Activated CD4-positive, alpha-beta T cell treated with anti-CD3 and anti-CD28 coated beads, Interleukin-2, amount 10 ng/mL, durations not matched to agents 7 days and 5 days (primary cell): Measurements from ENCODE around the gene RDH14. TPM values are rescaled to one million over a fixed set of nuclear protein-coding genes. Genes with fewer than 3 reads are reported as not detected.
A peak's percentile ranks its signal among the peaks of the same experiment; 100 is the strongest.

Source experiments
- CTCF ChIA-PET: fragments of 350-600 bp; sonication (Branson Sonifier 250); formaldehyde crosslinking; loops from one replicate; lab custom pipeline; 2021; ENCODE audit warnings: antibody characterized with exemption; lab: Charles Lee
- POLR2A ChIA-PET: fragments of 350-600 bp; sonication (Branson Sonifier 250); formaldehyde crosslinking; loops from one replicate; lab custom pipeline; 2021; ENCODE audit warnings: antibody characterized with exemption; lab: Charles Lee
- DNase-seq: peaks from one replicate; pipeline ENCODE4 v3.0.0-alpha.2; 2020
- H3K27ac Mint-ChIP-seq: one replicate; pipeline ENCODE4 v1.8.0; 2021; ENCODE audit warnings: mild to moderate bottlenecking, moderate library complexity, mixed read lengths
- H3K27me3 Mint-ChIP-seq: one replicate; pipeline ENCODE4 v1.8.0; 2021; ENCODE audit warnings: mixed read lengths
- H3K36me3 Mint-ChIP-seq: one replicate; pipeline ENCODE4 v1.8.0; 2021; ENCODE audit warnings: low read depth, mixed read lengths
- H3K4me1 Mint-ChIP-seq: one replicate; pipeline ENCODE4 v1.8.0; 2021; ENCODE audit warnings: mixed read lengths
- H3K4me3 Mint-ChIP-seq: one replicate; pipeline ENCODE4 v1.8.0; 2021; ENCODE audit warnings: mild to moderate bottlenecking, moderate library complexity, mixed read lengths
- H3K9me3 Mint-ChIP-seq: one replicate; pipeline ENCODE4 v1.8.0; 2021; ENCODE audit warnings: mixed read lengths
- total RNA-seq, 2 experiments: library from RNA; stranded (reverse); gene quantifications; one replicate each; pipeline ENCODE4 v1.2.3, GENCODE V29; 2021

Gene RDH14
- total RNA-seq, 2 experiments from 2014 or later: 13.3 to 15.2 TPM

- H3K9me3 Mint-ChIP-seq: no peaks in the 10 kb centered on the region
- H3K36me3 Mint-ChIP-seq: no peaks in the 10 kb centered on the region
- no peak overlapping the region for H3K4me3 Mint-ChIP-seq
- no peak for DNase-seq
- H3K4me1 Mint-ChIP-seq: no peaks in the 10 kb centered on the region
- H3K27me3 Mint-ChIP-seq: no peaks in the 10 kb centered on the region
- POLR2A ChIA-PET: no interaction called here
- H3K27ac Mint-ChIP-seq: no peak overlapping the region
- CTCF ChIA-PET: no interaction called here
Measured at GRCh38 chr2:18531194-18531593, 29.3 kb downstream of the RDH14 start.

- H3K4me3 Mint-ChIP-seq: no peak overlapping the region
- H3K36me3 Mint-ChIP-seq: no peaks in the 10 kb centered on the region
- no peaks in the 10 kb centered on the region for H3K4me1 Mint-ChIP-seq
- POLR2A ChIA-PET: no interaction called here
- no peaks in the 10 kb centered on the region for H3K27me3 Mint-ChIP-seq
- no peak for DNase-seq
- CTCF ChIA-PET: no interaction called here
- no peaks in the 10 kb centered on the region for H3K9me3 Mint-ChIP-seq
- H3K27ac Mint-ChIP-seq: no peak overlapping the region
Measured at GRCh38 chr2:18527822-18528221, 32.6 kb downstream of the RDH14 start.

GRCh38 chr2:18527326-18527725 lies 33.1 kb downstream of the RDH14 start:
- ChIA-PET POLR2A (no interaction called here), CTCF (no interaction called here)
- H3K27me3 Mint-ChIP-seq: no peaks in the 10 kb centered on the region
- no peaks in the 10 kb centered on the region for H3K36me3 Mint-ChIP-seq
- H3K9me3 Mint-ChIP-seq: no peaks in the 10 kb centered on the region
- no peak overlapping the region for H3K4me3 Mint-ChIP-seq
- H3K27ac Mint-ChIP-seq: no peak overlapping the region
- DNase-seq: no peak
- no peaks in the 10 kb centered on the region for H3K4me1 Mint-ChIP-seq

- Mint-ChIP-seq H3K36me3 (no peaks in the 10 kb centered on the region), H3K27ac (no peak overlapping the region), H3K9me3 (no peaks in the 10 kb centered on the region), H3K27me3 (no peaks in the 10 kb centered on the region), H3K4me3 (no peak overlapping the region), H3K4me1 (no peaks in the 10 kb centered on the region)
- DNase-seq: no peak
- CTCF ChIA-PET: no interaction called here
- POLR2A ChIA-PET: no interaction called here
Measured at GRCh38 chr2:18526429-18526828, 34.0 kb downstream of the RDH14 start.

GRCh38 chr2:18525852-18526251 lies 34.6 kb downstream of the RDH14 start:
- ChIA-PET CTCF (no interaction called here), POLR2A (no interaction called here)
- H3K36me3 Mint-ChIP-seq: no peaks in the 10 kb centered on the region
- H3K4me1 Mint-ChIP-seq: no peaks in the 10 kb centered on the region
- no peaks in the 10 kb centered on the region for H3K27me3 Mint-ChIP-seq
- no peak overlapping the region for H3K27ac Mint-ChIP-seq
- H3K4me3 Mint-ChIP-seq: no peak overlapping the region
- no peaks in the 10 kb centered on the region for H3K9me3 Mint-ChIP-seq
- no peak for DNase-seq

GRCh38 chr2:18525236-18525635 lies 35.2 kb downstream of the RDH14 start:
- no peaks in the 10 kb centered on the region for H3K27me3 Mint-ChIP-seq
- no peak for DNase-seq
- no peak overlapping the region for H3K4me3 Mint-ChIP-seq
- no peaks in the 10 kb centered on the region for H3K4me1 Mint-ChIP-seq
- CTCF ChIA-PET: no interaction called here
- no peaks in the 10 kb centered on the region for H3K9me3 Mint-ChIP-seq
- POLR2A ChIA-PET: no interaction called here
- H3K36me3 Mint-ChIP-seq: no peaks in the 10 kb centered on the region
- no peak overlapping the region for H3K27ac Mint-ChIP-seq

- POLR2A ChIA-PET: no interaction called here
- no peaks in the 10 kb centered on the region for H3K9me3 Mint-ChIP-seq
- H3K36me3 Mint-ChIP-seq: no peaks in the 10 kb centered on the region
- DNase-seq: no peak
- CTCF ChIA-PET: interaction anchor here (0.7 to 1.2 kb wide), 2 partner anchors 37 to 1208 kb away, joined by 3 to 5 read pairs; partner anchors contain the start of gene RDH14
- no peak overlapping the region for H3K4me3 Mint-ChIP-seq
- H3K27me3 Mint-ChIP-seq: peaks cover 1% of the 10 kb centered on the region
- no peaks in the 10 kb centered on the region for H3K4me1 Mint-ChIP-seq
- H3K27ac Mint-ChIP-seq: no peak overlapping the region
Measured at GRCh38 chr2:18522484-18523146, 37.8 kb downstream of the RDH14 start.

- Mint-ChIP-seq H3K9me3 (no peaks in the 10 kb centered on the region), H3K36me3 (no peaks in the 10 kb centered on the region), H3K27ac (no peak overlapping the region), H3K4me3 (no peak overlapping the region), H3K27me3 (peaks cover 5% of the 10 kb centered on the region), H3K4me1 (no peaks in the 10 kb centered on the region)
- peak; percentile 73 for DNase-seq
- ChIA-PET POLR2A (no interaction called here), CTCF (interaction anchor here (0.6 to 1.2 kb wide), 3 partner anchors 11 to 1345 kb away, joined by 4 to 5 read pairs (median 4); partner anchors contain the start of gene RDH14)
Measured at GRCh38 chr2:18520451-18521425, 39.7 kb downstream of the RDH14 start.

GRCh38 chr2:18519914-18520450 lies 40.5 kb downstream of the RDH14 start:
- Mint-ChIP-seq H3K4me1 (no peaks in the 10 kb centered on the region), H3K27ac (no peak overlapping the region), H3K4me3 (no peak overlapping the region), H3K9me3 (no peaks in the 10 kb centered on the region), H3K36me3 (no peaks in the 10 kb centered on the region), H3K27me3 (peaks cover 5% of the 10 kb centered on the region)
- CTCF ChIA-PET: interaction anchor here (0.9 kb wide), 1 partner anchor 12 kb away, joined by 4 read pairs; no protein-coding TSS in a partner anchor
- POLR2A ChIA-PET: no interaction called here
- no peak for DNase-seq

- ChIA-PET POLR2A (no interaction called here), CTCF (interaction anchor here (0.6 kb wide), 2 partner anchors 16 to 1408 kb away, joined by 3 read pairs; no protein-coding TSS in a partner anchor)
- Mint-ChIP-seq H3K27ac (no peak overlapping the region), H3K36me3 (no peaks in the 10 kb centered on the region), H3K4me3 (no peak overlapping the region), H3K27me3 (peaks cover 5% of the 10 kb centered on the region), H3K9me3 (no peaks in the 10 kb centered on the region), H3K4me1 (no peaks in the 10 kb centered on the region)
- no peak for DNase-seq
Measured at GRCh38 chr2:18518116-18519111, 42.0 kb downstream of the RDH14 start.

GRCh38 chr2:18517386-18517785 lies 43.1 kb downstream of the RDH14 start:
- Mint-ChIP-seq H3K27me3 (peaks cover 5% of the 10 kb centered on the region), H3K4me1 (no peaks in the 10 kb centered on the region), H3K9me3 (no peaks in the 10 kb centered on the region), H3K4me3 (no peak overlapping the region), H3K27ac (no peak overlapping the region), H3K36me3 (no peaks in the 10 kb centered on the region)
- CTCF ChIA-PET: interaction anchor here (0.6 kb wide), 1 partner anchor 18 kb away, joined by 3 read pairs; no protein-coding TSS in a partner anchor
- no peak for DNase-seq
- POLR2A ChIA-PET: no interaction called here

GRCh38 chr2:18516112-18516511 lies 44.3 kb downstream of the RDH14 start:
- POLR2A ChIA-PET: no interaction called here
- Mint-ChIP-seq H3K36me3 (no peaks in the 10 kb centered on the region), H3K4me3 (no peak overlapping the region), H3K27ac (no peak overlapping the region), H3K9me3 (no peaks in the 10 kb centered on the region), H3K4me1 (no peaks in the 10 kb centered on the region), H3K27me3 (peaks cover 7% of the 10 kb centered on the region)
- DNase-seq: no peak
- CTCF ChIA-PET: interaction anchor here (0.6 kb wide), 1 partner anchor 1314 kb away, joined by 4 read pairs; no protein-coding TSS in a partner anchor
